Activated T-cell treated with anti-CD3 and anti-CD28 coated beads, Interleukin-2, amount 50 U/mL, for 72 hours (primary cell): ENCODE results near the gene GABBR1. TPM values are rescaled to one million over a fixed set of nuclear protein-coding genes. Genes with fewer than 3 reads are reported as not detected.

Experiments used
- ATAC-seq, 2 donors: fragments of 150-1000 bp; cut with Tn5 transposase; replicated peaks in 1 of 2; 2 replicates each; pipeline ENCODE4 v1.10.0; 2021; ENCODE audit warnings: moderate library complexity in 2 of 2, mild to moderate bottlenecking in 1 of 2
- DNase-seq, 2 donors: peaks; one replicate each; pipeline ENCODE4 v3.0.0; 2021 to 2022; ENCODE audit warnings: mixed read lengths in 1 of 2
- H3K27ac Mint-ChIP-seq: one replicate; pipeline ENCODE4 v1.8.0; 2022; ENCODE audit warnings: mild to moderate bottlenecking, moderate library complexity, mixed read lengths
- H3K27me3 Mint-ChIP-seq: one replicate; pipeline ENCODE4 v1.8.0; 2022; ENCODE audit warnings: low read depth, mixed read lengths
- H3K36me3 Mint-ChIP-seq, 2 donors: one replicate each; pipeline ENCODE4 v1.8.0; 2022; ENCODE audit warnings: mixed read lengths in 2 of 2, mild to moderate bottlenecking in 1 of 2; ENCODE audit not compliant: insufficient read depth in 2 of 2
- H3K4me1 Mint-ChIP-seq: one replicate; pipeline ENCODE4 v1.8.0; 2022; ENCODE audit warnings: low read depth, mixed read lengths
- H3K4me3 Mint-ChIP-seq, 2 donors: one replicate each; pipeline ENCODE4 v1.8.0; 2022; ENCODE audit warnings: mild to moderate bottlenecking in 2 of 2, mixed read lengths in 2 of 2, moderate library complexity in 2 of 2
- H3K9me3 Mint-ChIP-seq, 2 donors: one replicate each; pipeline ENCODE4 v1.8.0; 2022; ENCODE audit warnings: mixed read lengths in 2 of 2
- total RNA-seq, 2 donors: library from RNA; stranded (reverse); gene quantifications; one replicate each; pipeline ENCODE4 v1.2.3, GENCODE V29; 2022

Gene GABBR1
- total RNA-seq, 2 donors from 2014 or later = 21.7 to 26.6 TPM

DNA sequence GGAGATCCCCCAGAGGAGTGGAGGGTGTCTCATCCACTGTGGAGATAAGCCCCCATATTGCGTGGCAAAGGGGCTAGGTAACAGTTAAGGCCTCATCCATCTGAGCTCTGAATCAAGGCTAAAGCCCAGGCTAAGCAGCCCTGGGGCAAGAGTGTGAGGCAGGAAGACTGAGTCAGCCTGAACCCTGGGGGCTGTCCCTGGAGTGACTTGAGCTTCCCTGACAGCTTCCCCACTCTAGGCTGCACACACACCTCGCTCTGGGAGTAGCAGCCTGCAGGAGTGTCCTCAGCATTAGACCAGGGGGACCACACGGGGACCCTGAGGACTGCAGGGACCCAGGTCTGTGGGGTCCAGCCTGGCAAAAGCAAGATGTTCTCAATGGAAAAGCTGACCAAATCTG, 101.3 kb downstream of the GABBR1 start:
- H3K4me1 Mint-ChIP-seq = no peaks in the 10 kb centered on the region
- DNase-seq (peak; percentile 29 to 33), ATAC-seq (peak; percentile 82 to 86)
- no peak overlapping the region for H3K4me3 Mint-ChIP-seq
- no peaks in the 10 kb centered on the region for H3K9me3 Mint-ChIP-seq
- no peaks in the 10 kb centered on the region for H3K36me3 Mint-ChIP-seq
- H3K27me3 Mint-ChIP-seq = peaks cover 4% of the 10 kb centered on the region
- no peak overlapping the region for H3K27ac Mint-ChIP-seq

DNA sequence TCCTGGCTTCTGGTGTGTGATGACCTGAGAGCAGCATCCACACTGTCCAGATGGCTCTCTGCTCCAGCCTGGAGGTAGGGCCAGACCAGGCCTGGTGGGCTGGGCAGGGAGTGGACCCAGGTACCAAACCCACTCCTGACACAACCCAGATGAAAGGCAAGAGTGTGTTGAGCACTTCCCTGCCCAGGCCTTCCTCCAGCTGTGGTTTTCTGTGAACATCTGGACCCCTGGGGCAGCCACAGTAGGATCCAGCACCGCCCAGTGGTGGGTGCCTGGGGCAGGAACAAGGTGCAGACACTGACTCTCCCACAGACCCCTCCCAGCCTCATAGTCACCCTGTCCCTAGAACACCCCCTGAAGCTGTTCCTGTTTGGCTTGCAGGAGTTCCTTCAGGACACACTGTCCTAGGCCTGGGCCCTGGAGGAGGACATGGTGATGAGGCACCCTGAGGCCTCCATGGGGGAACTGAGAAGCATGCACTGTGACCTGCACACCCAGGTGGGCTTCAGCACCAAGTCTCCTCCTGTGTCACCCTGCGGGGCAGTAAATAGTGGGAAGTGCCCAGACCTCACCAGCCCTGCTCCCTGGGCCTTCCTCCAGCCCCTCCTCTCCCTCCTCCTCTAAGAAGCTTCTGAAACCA, 102.2 kb downstream of the GABBR1 start:
- peaks cover 13% of the 10 kb centered on the region for H3K27me3 Mint-ChIP-seq
- no peak overlapping the region for H3K4me3 Mint-ChIP-seq
- H3K27ac Mint-ChIP-seq = no peak overlapping the region
- no peaks in the 10 kb centered on the region for H3K36me3 Mint-ChIP-seq
- H3K4me1 Mint-ChIP-seq = no peaks in the 10 kb centered on the region
- H3K9me3 Mint-ChIP-seq = no peaks in the 10 kb centered on the region
- ATAC-seq (no peak), DNase-seq (no peak)

DNA sequence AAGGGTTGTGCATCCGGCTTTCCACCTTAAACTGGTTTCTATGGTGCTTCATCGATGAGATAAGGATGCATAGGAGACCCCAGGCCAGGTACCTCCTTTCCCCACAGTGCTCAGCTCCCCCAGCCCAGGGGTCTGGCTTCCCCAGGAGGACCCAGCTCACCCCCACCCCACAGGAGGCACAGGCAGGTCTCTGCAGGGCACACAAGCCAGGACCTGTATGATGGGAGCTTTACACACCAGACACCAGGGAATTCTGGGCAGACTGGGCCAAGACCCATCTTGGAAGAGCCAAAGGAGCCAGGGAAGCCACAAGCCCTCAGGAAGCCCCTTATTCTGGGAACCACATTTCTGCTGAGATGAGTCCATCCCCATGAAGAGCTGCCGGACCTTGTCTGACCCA, 103.0 kb downstream of the GABBR1 start:
- no peaks in the 10 kb centered on the region for H3K4me1 Mint-ChIP-seq
- ATAC-seq (no peak), DNase-seq (no peak)
- H3K9me3 Mint-ChIP-seq = no peaks in the 10 kb centered on the region
- peaks cover 19% of the 10 kb centered on the region for H3K27me3 Mint-ChIP-seq
- no peaks in the 10 kb centered on the region for H3K36me3 Mint-ChIP-seq
- H3K27ac Mint-ChIP-seq = no peak overlapping the region
- H3K4me3 Mint-ChIP-seq = no peak overlapping the region

DNA sequence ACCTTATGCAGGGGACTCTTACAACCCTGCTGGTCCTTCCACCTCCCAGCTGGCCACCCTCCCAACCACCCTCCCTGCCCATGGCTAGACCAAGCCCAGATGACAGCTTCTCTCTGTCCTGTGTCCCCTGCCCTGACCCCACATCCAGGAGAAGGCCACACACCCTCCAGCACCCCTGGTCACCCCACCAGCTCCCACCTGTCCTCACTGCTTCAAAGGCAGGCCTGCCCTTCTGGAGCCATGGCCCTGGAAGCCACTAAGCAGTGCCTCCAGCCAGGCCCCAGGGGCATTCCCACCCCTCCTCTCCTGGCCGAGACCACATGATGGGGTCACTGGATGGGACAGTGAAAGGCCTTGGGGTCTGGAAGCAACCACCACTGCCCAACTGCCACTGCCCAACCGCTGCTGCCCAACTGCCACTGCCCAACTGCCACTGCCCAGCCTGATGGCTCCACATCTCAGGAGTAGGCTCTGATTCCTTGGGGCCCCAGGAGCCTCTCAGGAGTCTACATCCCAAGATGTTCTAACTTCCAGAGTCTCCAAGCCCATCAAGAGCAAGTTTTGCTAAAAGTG, 103.9 kb downstream of the GABBR1 start:
- H3K4me1 Mint-ChIP-seq = no peaks in the 10 kb centered on the region
- no peaks in the 10 kb centered on the region for H3K36me3 Mint-ChIP-seq
- peaks cover 25% of the 10 kb centered on the region for H3K27me3 Mint-ChIP-seq
- no peak for ATAC-seq
- H3K27ac Mint-ChIP-seq = no peak overlapping the region
- DNase-seq = no peak
- no peak overlapping the region for H3K4me3 Mint-ChIP-seq
- H3K9me3 Mint-ChIP-seq = no peaks in the 10 kb centered on the region

DNA sequence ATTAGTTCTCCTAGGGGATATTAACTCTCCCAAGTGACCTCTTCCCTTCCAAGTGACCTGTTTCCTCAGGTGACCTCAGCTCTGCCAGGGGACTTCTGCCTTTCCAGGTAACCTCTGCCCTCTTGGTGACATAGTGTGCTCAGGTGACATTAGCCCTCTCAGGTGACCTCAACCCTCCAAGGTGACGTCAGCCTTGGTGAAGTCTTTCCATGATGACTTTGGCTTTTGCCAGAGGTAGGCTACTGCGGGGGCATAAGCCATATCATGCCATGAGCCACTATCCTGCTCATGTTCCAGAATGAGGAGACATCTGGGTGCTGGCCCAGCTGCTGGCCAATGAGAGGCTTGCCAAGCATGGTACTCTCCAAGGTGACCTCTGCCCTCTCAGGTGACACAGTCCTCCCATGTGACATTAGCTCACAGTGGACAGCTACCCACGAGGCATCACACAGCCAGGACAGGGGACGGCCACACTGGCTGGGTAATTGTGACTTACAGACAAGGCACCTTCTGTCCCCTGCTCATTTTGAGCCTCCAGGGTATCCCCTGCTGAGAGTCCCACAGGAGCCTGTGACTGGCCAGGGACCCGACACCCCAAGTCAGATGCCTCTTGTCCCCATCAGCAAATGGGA, 104.6 kb downstream of the GABBR1 start:
- H3K27ac Mint-ChIP-seq = no peak overlapping the region
- H3K27me3 Mint-ChIP-seq = peaks cover 27% of the 10 kb centered on the region
- ATAC-seq (no peak), DNase-seq (no peak)
- no peak overlapping the region for H3K4me3 Mint-ChIP-seq
- no peaks in the 10 kb centered on the region for H3K9me3 Mint-ChIP-seq
- H3K4me1 Mint-ChIP-seq = no peaks in the 10 kb centered on the region
- H3K36me3 Mint-ChIP-seq = no peaks in the 10 kb centered on the region

DNA sequence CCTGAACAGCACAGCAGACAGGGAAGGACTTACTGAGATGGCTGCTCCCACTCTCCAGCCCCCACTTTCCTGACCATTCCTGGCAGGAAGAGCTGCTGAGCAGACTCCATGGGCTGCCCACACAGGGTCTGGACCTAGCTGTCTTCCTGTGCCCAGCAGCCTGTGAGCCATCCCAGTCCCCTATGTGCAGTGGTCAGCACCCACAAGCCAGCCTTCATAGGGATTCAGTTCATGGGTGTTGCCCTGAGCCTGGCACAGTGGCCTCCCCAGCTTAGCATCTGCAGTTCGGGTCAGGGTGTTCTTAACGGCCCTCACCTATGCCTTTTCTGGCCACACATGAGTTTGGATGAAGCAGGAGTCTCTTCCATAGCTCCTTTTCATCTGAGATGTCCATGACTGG, 105.4 kb downstream of the GABBR1 start:
- H3K4me3 Mint-ChIP-seq = no peak overlapping the region
- no peaks in the 10 kb centered on the region for H3K36me3 Mint-ChIP-seq
- H3K27me3 Mint-ChIP-seq = peaks cover 35% of the 10 kb centered on the region
- no peaks in the 10 kb centered on the region for H3K9me3 Mint-ChIP-seq
- H3K27ac Mint-ChIP-seq = no peak overlapping the region
- ATAC-seq = no peak
- DNase-seq = no peak
- no peaks in the 10 kb centered on the region for H3K4me1 Mint-ChIP-seq

DNA sequence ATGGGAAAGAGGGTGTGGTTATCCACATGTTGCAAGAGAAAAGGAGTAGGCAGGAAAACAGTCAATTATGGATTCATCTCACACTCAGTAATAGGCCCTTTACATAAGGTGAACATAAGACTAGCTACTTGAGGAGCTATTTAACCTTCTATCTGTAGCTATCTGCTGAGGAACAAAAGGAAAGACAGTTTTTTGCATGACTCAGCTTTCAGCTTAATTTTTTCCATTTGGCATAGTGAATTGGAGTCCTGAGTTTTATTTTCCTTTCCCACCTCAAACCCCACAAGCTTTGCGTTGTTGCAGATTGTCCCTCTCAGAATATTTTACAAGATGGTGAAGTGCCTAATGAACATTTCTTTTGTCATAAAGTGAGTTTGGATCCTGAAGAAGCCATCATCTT, 105.9 kb downstream of the GABBR1 start:
- Mint-ChIP-seq H3K4me3 (no peak overlapping the region), H3K36me3 (no peaks in the 10 kb centered on the region), H3K9me3 (no peaks in the 10 kb centered on the region), H3K4me1 (no peaks in the 10 kb centered on the region), H3K27me3 (peaks cover 36% of the 10 kb centered on the region), H3K27ac (no peak overlapping the region)
- ATAC-seq (no peak), DNase-seq (no peak)

DNA sequence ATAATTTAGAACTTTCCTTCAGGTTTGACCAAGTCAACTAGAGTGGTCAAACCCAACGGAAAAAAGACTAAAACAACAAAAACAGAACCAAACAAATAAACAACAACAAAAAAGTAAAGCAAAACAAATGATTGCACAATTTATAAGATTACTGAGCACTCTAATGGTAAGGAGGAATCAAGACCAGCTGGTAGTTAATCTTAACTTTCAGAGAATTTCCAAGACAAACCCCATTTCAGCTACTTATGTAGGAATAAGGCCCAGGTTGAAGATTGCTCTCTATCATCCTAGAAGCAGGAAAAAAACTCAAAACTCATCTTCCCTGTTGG, 107.7 kb downstream of the GABBR1 start:
- no peak for ATAC-seq
- DNase-seq = no peak

DNA sequence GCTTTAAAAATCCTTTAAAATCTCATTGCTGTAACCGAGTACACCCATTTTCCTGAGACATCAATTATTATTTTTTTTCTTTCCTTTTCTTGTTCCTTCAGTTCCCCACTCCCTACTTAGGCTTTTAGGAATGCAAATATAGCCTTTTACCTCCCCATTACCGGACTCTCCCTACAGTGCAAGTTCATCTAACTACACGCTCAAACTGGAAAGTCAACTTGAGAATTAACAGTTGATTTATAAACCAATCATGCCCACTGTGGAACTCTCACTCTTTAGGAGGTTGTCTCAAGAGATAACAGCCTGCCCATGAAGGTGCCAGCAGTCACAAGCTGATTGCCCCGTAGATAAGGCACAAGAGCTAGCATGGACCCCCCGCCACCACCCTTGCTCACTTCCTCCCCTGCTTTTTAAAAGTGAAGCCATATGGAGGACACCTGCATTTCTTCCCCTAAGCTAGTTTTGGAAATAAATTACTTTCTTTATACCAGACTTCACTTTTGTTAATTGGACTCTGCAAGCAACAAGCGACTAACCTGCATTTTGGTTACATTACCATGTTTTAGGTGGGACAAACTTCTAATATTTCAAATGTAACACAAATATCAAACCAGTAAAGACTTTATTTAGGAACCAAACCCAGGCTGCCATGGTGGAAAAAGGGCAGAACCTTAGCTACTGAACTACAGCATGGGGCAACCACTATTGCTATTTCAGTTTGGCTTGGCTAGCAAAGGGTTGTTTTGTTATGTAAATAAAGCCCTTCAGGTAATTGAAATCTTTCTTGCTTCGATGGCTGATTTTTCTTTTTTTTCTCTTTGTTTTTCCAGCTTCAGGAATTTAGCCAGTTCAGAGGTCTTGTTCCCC, 108.3 kb downstream of the GABBR1 start:
- no peaks in the 10 kb centered on the region for H3K36me3 Mint-ChIP-seq
- H3K27me3 Mint-ChIP-seq = peaks cover 54% of the 10 kb centered on the region
- ATAC-seq (no peak), DNase-seq (no peak)
- H3K27ac Mint-ChIP-seq = no peak overlapping the region
- H3K4me3 Mint-ChIP-seq = no peak overlapping the region
- H3K9me3 Mint-ChIP-seq = no peaks in the 10 kb centered on the region
- H3K4me1 Mint-ChIP-seq = no peaks in the 10 kb centered on the region

More for the DNA sequence above, 107.7 kb downstream of the GABBR1 start:
- Mint-ChIP-seq H3K9me3 (no peaks in the 10 kb centered on the region), H3K4me1 (no peaks in the 10 kb centered on the region), H3K4me3 (no peak overlapping the region), H3K27ac (no peak overlapping the region), H3K27me3 (peaks cover 48% of the 10 kb centered on the region), H3K36me3 (no peaks in the 10 kb centered on the region)

DNA sequence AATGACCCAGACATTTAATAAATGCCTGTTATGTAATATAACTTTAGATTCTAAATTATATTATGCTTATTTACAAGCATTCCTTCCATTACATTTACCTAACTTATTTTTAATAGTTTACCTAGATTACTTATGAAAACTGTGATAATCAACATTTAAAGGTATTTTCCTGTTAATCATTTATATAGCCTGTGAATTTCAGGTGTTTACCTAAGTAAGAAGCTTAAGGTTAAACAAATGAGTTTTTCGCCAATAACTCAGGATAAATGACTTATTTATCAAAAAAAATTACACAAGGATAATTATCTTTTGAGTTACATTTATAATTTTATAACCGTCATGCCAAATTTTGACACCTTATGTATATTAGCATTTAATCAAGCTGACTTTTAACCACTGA, 108.9 kb downstream of the GABBR1 start:
- no peak for DNase-seq
- Mint-ChIP-seq H3K36me3 (no peaks in the 10 kb centered on the region), H3K27me3 (peaks cover 54% of the 10 kb centered on the region), H3K27ac (no peak overlapping the region), H3K4me1 (no peaks in the 10 kb centered on the region), H3K4me3 (no peak overlapping the region), H3K9me3 (no peaks in the 10 kb centered on the region)
- no peak for ATAC-seq

DNA sequence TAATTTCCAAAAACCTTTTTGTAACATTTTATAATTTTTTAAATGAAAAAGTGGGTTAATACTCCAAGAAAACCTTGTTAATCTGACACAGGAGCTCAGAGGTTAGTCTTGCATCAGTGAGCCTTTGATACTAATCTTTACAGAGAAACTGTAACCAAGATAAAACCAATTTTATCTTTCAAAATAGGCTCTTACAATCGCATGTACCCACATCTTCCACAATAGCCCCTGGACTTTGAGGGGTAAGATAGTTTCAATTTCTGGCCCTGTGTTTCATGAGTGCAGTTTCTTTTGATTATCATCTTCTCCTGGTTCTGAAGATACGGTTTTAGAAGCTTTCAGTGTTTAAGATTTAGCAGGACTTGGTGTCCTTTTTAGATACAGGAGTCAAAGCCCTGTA, 110.8 kb downstream of the GABBR1 start:
- DNase-seq (no peak), ATAC-seq (no peak)
- no peak overlapping the region for H3K27ac Mint-ChIP-seq
- no peak overlapping the region for H3K4me3 Mint-ChIP-seq
- H3K9me3 Mint-ChIP-seq = no peaks in the 10 kb centered on the region
- H3K4me1 Mint-ChIP-seq = no peaks in the 10 kb centered on the region
- no peaks in the 10 kb centered on the region for H3K36me3 Mint-ChIP-seq
- peaks cover 54% of the 10 kb centered on the region for H3K27me3 Mint-ChIP-seq

DNA sequence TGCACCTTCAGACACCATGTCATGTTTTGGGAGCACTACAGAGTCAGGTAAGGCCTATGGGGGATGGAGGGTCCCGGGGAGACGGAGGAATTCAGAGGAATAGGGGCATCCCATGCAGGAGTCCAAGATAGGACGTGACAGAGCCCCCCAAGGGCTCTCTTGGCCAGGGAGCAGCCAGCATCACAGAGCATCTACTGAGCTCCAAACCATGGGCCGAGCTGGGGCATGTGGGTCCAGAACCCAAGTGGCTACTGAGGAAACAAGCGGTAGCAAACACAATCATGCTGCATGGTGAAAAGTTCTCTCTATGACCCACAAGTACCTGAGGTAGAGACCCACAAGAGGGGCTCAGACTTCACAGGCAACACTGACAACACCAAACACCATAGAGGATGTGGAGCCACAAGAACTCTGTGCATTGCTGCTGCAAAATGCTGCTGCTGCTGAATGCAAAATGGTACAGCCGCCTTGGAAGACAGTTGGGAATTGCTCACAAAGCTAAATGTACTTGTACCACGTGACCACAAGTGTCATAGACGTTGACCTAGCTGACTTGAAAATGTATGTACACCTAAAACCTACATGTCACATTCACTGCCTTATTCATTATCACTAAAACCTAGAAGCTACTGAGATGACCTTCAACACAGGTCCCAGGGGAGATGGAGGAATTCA, 111.8 kb downstream of the GABBR1 start:
- no peaks in the 10 kb centered on the region for H3K36me3 Mint-ChIP-seq

DNA sequence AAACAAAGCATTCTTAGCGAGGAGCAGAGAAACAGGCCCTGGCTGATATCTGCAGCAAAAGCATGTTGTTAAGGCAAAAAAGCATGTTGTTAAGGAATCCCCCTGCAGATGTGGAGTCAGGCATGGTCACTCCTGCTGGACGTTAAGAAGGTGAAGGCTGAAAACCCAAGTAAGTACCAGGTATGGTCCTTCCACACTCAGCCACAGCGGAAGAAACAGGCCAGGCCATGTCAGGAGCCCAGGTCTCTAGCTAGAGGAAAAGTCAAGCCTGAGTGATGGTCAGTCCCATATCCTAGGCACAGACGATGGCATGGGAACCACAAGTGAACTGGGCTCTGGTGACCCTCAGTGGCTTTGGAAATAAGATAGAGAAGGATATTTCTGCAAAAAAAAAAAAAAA, 112.8 kb downstream of the GABBR1 start:
- no peak overlapping the region for H3K27ac Mint-ChIP-seq
- no peak for ATAC-seq
- no peaks in the 10 kb centered on the region for H3K9me3 Mint-ChIP-seq
- DNase-seq = no peak
- H3K4me3 Mint-ChIP-seq = no peak overlapping the region
- peaks cover 8% of the 10 kb centered on the region for H3K4me1 Mint-ChIP-seq
- H3K27me3 Mint-ChIP-seq = peaks cover 42% of the 10 kb centered on the region
- no peaks in the 10 kb centered on the region for H3K36me3 Mint-ChIP-seq

More for the DNA sequence above, 111.8 kb downstream of the GABBR1 start:
- H3K4me3 Mint-ChIP-seq = no peak overlapping the region
- no peak overlapping the region for H3K27ac Mint-ChIP-seq
- H3K4me1 Mint-ChIP-seq = peaks cover 3% of the 10 kb centered on the region
- ATAC-seq (no peak), DNase-seq (no peak)
- H3K27me3 Mint-ChIP-seq = peaks cover 51% of the 10 kb centered on the region
- H3K9me3 Mint-ChIP-seq = no peaks in the 10 kb centered on the region
